OCI-M2 (cell line): Measurements from ENCODE around the gene AKAP5.
"Not testable (repeated sequence)": the region's sequence is repeated elsewhere in the genome, so short reads cannot be mapped to it uniquely, and the experiment has no call there.

Experiments used
- DNase-seq: peaks from one replicate; lab custom pipeline; 2025; ENCODE audit not compliant: unreplicated experiment; lab: John Stamatoyannopoulos, UW

Gene AKAP5

GRCh38 chr14:64502456-64502855 lies 37.2 kb downstream of the AKAP5 start:
- DNase-seq: no peak

GRCh38 chr14:64502887-64503433 lies 37.7 kb downstream of the AKAP5 start:
- no peak for DNase-seq

- DNase-seq: no peak
Observed at GRCh38 chr14:64503434-64504309, 38.4 kb downstream of the AKAP5 start, which contains the start of gene ZBTB25. TSS of gene ZBTB25 (minus strand) at chr14:64503838. CDS start at chr14:64490533, 13,305 bp downstream.

- no peak for DNase-seq
Observed at GRCh38 chr14:64504310-64504896, 39.1 kb downstream of the AKAP5 start, which contains the start of gene ZBTB1. TSS of gene ZBTB1 (plus strand) at chr14:64504770. CDS start at chr14:64521505, 16,735 bp downstream.

GRCh38 chr14:64504897-64505794 lies 39.8 kb downstream of the AKAP5 start:
- DNase-seq: peak; percentile 56

- DNase-seq: no peak
Observed at GRCh38 chr14:64506721-64507120, 41.4 kb downstream of the AKAP5 start.

GRCh38 chr14:64507376-64508156 lies 42.3 kb downstream of the AKAP5 start:
- no peak for DNase-seq

- no peak for DNase-seq
Observed at GRCh38 chr14:64508215-64508776, 43.0 kb downstream of the AKAP5 start.

GRCh38 chr14:64509036-64509435 lies 43.7 kb downstream of the AKAP5 start:
- no peak for DNase-seq

- DNase-seq: peak; percentile 55
Observed at GRCh38 chr14:64510825-64511671, 45.7 kb downstream of the AKAP5 start.

GRCh38 chr14:64513271-64513670 lies 48.0 kb downstream of the AKAP5 start:
- no peak for DNase-seq

GRCh38 chr14:64515053-64515452 lies 49.8 kb downstream of the AKAP5 start:
- no peak for DNase-seq

GRCh38 chr14:64516969-64517368 lies 51.7 kb downstream of the AKAP5 start:
- no peak for DNase-seq

- not testable (repeated sequence) for DNase-seq
Observed at GRCh38 chr14:64517667-64518066, 52.4 kb downstream of the AKAP5 start.

- no peak for DNase-seq
Observed at GRCh38 chr14:64518229-64518628, 52.9 kb downstream of the AKAP5 start.

GRCh38 chr14:64520699-64521098 lies 55.4 kb downstream of the AKAP5 start:
- DNase-seq: no peak

- no peak for DNase-seq
Observed at GRCh38 chr14:64522591-64523355, 57.5 kb downstream of the AKAP5 start.
